DMS53 (cell line): Measurements from ENCODE around the gene SLC25A39.

Experiments
- DNase-seq: peaks from one replicate; lab custom pipeline; 2025; lab: John Stamatoyannopoulos, UW

SLC25A39 gene

DNA sequence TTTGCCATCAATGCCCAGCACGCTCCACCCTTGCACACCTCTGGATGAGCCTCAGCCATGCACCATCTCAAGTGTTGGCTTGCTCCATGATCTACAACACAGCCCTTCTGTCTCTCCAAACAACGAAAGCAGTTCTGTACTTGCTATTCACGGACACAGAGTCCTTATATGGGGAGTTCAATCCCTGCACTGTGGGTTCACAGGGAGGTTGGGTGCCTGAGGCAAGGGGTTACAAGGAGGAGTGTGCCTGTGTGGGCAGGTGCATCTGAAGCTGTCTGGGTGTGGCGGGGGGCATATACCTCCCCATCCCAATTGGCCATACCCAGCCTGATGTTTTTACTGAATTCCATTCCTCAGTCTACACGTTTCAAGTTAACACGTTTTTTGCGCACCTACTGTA, 10.6 kb downstream of the SLC25A39 start:
- DNase-seq = no peak

- no peak for DNase-seq
These were observed 12.1 kb downstream of the SLC25A39 start for GRCh38 chr17:44312396-44313104.

- no peak for DNase-seq
These were observed 13.0 kb downstream of the SLC25A39 start for GRCh38 chr17:44311562-44312181.

- DNase-seq = no peak
These were observed 13.8 kb downstream of the SLC25A39 start for GRCh38 chr17:44310609-44311376.

GRCh38 chr17:44310188-44310587, 14.4 kb downstream of the SLC25A39 start:
- no peak for DNase-seq

- peak; percentile 79 for DNase-seq
These were observed 15.2 kb downstream of the SLC25A39 start for GRCh38 chr17:44309472-44309871.

GRCh38 chr17:44308865-44309264, 15.8 kb downstream of the SLC25A39 start:
- DNase-seq = peak; percentile 83

DNA sequence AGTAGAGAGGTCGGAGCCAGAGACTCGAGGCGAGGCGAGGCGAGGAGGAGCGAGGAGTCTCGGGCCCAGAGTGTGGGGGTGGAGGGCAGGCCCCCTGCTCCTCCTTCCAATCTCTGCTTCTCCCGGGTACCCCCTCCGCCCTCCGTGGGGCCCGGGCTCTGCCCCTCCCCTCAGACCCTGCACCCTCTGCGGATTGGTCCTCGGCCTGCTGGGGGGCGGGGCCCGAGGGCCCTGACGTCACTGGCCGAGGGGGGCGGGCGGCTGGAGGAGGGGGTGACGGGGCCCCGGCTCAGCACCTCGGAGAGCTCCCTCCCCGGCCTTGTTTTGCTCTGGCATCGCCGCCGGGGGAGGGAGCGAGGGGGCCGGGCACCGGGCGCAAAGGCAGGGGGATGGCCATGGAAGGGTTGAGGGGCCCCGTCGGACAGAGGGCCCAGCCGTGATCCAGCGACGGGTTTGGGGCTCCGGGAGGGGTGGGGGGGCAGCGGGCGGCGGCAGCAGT, 16.3 kb downstream of the SLC25A39 start, which contains the start of gene RUNDC3A:
TSS of gene RUNDC3A (plus strand) at position 282 of the 499 bp plus-strand sequence. CDS start 232 bp downstream, outside the sequence.
- DNase-seq = peak; percentile 93

GRCh38 chr17:44307387-44308186, 17.0 kb downstream of the SLC25A39 start:
- peak; percentile 96 for DNase-seq

DNA sequence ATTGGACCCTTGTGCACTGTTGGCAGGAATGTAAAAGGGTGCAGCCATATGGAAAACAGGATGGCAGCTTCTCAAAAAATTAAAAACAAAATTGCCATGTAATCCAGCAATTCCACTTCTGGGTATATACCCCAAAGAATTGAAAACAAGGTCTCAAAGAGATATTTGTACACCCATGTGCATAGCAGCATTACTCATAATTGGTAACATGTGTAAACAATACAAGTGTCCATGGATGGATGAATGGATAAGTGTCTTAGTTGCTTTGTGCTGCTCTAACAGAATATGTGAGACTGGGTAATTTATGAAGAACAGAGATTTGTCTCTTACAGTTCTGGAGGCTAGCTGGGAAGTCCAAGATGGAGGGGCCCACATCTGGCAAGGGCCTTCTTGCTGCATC, 20.0 kb downstream of the SLC25A39 start:
- peak; percentile 93 for DNase-seq

- DNase-seq = no peak
These were observed 26.6 kb downstream of the SLC25A39 start for GRCh38 chr17:44297975-44298374.

- no peak for DNase-seq
These were observed 31.0 kb downstream of the SLC25A39 start for GRCh38 chr17:44293509-44294226.

- no peak for DNase-seq
These were observed 37.0 kb downstream of the SLC25A39 start for GRCh38 chr17:44287651-44288050.

- DNase-seq = no peak
These were observed 40.6 kb downstream of the SLC25A39 start for GRCh38 chr17:44284024-44284400.

GRCh38 chr17:44283344-44284023, 41.1 kb downstream of the SLC25A39 start:
- no peak for DNase-seq

DNA sequence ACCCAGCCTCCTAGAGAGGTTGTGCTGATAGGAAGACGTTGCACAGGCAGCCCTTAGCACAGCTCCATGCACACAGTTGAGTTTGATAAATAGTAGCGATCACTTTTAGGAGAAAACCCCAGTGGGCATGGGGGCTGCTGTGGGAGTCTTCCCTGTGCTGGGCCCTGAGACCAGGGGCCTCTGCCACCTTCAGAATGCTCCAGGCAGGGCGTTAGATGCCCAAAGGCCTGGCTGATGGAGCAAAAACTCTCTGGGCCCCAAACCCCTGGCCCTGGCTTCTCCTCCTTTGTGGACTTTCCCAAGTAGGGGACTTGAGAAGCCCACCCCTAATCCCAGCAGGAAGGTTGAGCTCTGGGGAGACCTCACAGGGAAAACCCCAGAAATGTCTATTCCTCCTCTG, 42.4 kb downstream of the SLC25A39 start:
- no peak for DNase-seq

- DNase-seq = no peak
These were observed 43.1 kb downstream of the SLC25A39 start for GRCh38 chr17:44281570-44281969.

DNA sequence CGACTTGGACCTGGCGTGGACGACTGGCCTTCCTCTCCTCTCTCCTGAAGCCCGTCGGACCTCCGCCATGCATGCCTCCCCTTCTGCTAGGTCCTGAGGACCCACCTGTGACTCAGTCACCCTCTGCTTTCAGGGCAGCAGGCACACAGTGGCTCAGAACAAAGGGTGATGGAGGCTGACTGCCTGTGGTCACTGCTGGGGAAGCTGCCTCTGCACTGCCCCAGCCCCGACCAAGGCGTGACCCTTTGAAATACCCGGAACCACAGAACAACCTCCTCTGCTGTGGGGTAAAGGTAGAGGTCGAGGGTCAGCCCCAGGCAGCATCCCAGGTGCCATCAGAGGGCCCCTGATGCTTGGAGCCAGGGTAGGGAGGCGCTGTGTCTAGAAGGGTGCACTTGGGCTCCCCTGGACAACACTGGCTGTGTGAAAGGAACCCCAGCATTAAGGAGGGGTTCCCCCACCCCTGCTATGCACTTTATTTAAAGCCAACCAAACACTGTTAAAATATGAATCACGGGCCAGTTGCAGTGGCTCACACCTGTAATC, 44.2 kb downstream of the SLC25A39 start:
- DNase-seq = no peak

- DNase-seq = peak; percentile 56
These were observed 44.8 kb downstream of the SLC25A39 start for GRCh38 chr17:44279666-44280391.

DNA sequence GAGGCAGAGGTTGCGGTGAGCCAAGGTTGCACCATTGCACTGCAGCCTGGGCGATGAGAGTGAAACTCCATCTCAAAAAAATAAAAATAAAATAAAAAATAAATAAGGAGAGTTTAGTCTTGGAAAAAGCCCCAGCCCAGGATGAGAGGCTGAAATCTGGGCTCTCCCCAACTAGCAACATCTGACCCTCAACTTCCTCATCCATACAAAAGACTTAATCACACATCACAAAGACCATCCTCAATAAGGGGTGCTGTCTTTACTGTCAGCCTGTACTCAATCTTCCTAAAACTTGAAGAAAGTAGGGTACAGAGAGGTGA, 45.3 kb downstream of the SLC25A39 start:
- no peak for DNase-seq
